ENCODE data around the gene SIGMAR1.

SIGMAR1 gene

DNA sequence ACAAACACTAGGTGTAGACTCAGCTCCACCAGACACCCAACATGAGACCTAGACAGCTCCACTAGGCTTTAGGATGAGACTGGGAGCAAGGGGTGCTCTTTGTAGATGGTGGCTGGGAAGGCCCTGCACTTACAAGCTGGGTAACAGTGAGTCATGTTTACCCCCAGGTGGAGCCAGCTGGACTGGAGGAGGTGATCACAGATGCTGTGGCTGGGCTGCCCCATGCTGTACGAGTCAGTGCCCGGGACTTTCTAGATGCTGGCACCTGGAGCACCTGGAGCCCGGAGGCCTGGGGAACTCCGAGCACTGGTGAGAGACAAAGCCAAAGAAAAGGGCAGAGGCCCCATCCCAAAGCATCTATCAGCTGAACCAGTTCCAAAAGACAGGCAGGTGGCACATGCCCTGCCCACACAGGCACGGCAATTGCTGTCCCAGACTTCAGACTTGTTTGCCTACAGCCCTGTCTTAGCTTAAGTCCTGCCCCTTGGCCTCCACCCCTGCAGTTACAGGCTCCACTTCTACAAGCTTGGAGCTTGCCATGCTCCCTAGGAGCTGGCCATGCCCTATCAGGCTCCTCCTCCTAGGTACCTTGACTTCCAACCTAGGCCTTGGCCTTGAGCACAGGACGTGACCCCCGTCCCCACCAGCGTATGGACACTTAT lies 22.1 kb upstream of the SIGMAR1 start:
- no peak for TF ChIP-seq CTCF (IDR thresholded peaks at IDR 0.05; ENCODE audit: low read depth, low read length)
- no peak for TF ChIP-seq MAX (IDR thresholded peaks at IDR 0.05; ENCODE audit: low read depth, low read length)
- TF ChIP-seq MYC (IDR thresholded peaks at IDR 0.05; ENCODE audit: low read depth, low read length), result no peak
- no peak for TF ChIP-seq POLR2A (IDR thresholded peaks at IDR 0.05; ENCODE audit: extremely low read depth, insufficient read length)
- peak; percentile 40 for DNase-seq (ENCODE audit: low read depth)
- H3K4me3 ChIP-seq (ENCODE audit: low read depth, low read length), result no peak overlapping the region

DNA sequence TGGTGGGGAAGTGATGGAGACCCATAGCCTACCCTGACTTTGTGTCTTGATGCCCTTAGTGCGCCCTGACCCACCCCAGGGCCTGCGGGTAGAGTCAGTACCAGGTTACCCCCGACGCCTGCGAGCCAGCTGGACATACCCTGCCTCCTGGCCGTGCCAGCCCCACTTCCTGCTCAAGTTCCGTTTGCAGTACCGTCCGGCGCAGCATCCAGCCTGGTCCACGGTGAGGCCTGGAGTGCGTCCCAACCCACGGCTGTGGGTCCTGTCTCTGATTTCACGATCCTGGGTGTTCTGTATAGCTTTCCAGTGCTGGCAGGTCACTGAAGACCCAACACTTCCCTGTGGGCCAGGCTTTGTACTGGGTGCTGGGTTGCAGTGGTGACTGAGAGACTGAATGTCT lies 20.9 kb upstream of the SIGMAR1 start:
- TF ChIP-seq POLR2A (IDR thresholded peaks at IDR 0.05; ENCODE audit: extremely low read depth, insufficient read length), result no peak
- no peak for TF ChIP-seq CTCF (IDR thresholded peaks at IDR 0.05; ENCODE audit: low read depth, low read length)
- TF ChIP-seq MYC (IDR thresholded peaks at IDR 0.05; ENCODE audit: low read depth, low read length), result no peak
- no peak for TF ChIP-seq MAX (IDR thresholded peaks at IDR 0.05; ENCODE audit: low read depth, low read length)
- H3K4me3 ChIP-seq (ENCODE audit: low read depth, low read length), result no peak overlapping the region
- DNase-seq (ENCODE audit: low read depth), result no peak

GRCh38 chr9:34656992-34657391 lies 19.4 kb upstream of the SIGMAR1 start:
- H3K4me3 ChIP-seq (ENCODE audit: low read depth, low read length), result no peak overlapping the region
- TF ChIP-seq CTCF (IDR thresholded peaks at IDR 0.05; ENCODE audit: low read depth, low read length) (no peak), POLR2A (IDR thresholded peaks at IDR 0.05; ENCODE audit: extremely low read depth, insufficient read length) (no peak), MYC (IDR thresholded peaks at IDR 0.05; ENCODE audit: low read depth, low read length) (no peak)
- DNase-seq (ENCODE audit: low read depth), result no peak

- no peak overlapping the region for H3K4me3 ChIP-seq (ENCODE audit: low read depth, low read length)
- TF ChIP-seq CTCF (IDR thresholded peaks at IDR 0.05; ENCODE audit: low read depth, low read length), result no peak
- TF ChIP-seq MYC (IDR thresholded peaks at IDR 0.05; ENCODE audit: low read depth, low read length), result no peak
- TF ChIP-seq MAX (IDR thresholded peaks at IDR 0.05; ENCODE audit: low read depth, low read length), result no peak
- no peak for TF ChIP-seq POLR2A (IDR thresholded peaks at IDR 0.05; ENCODE audit: extremely low read depth, insufficient read length)
Observed at GRCh38 chr9:34655394-34655793, 17.8 kb upstream of the SIGMAR1 start.

GRCh38 chr9:34654323-34655051 lies 16.9 kb upstream of the SIGMAR1 start:
- TF ChIP-seq CTCF (IDR thresholded peaks at IDR 0.05; ENCODE audit: low read depth, low read length), result no peak
- TF ChIP-seq MYC (IDR thresholded peaks at IDR 0.05; ENCODE audit: low read depth, low read length), result no peak
- TF ChIP-seq POLR2A (IDR thresholded peaks at IDR 0.05; ENCODE audit: extremely low read depth, insufficient read length), result no peak
- TF ChIP-seq MAX (IDR thresholded peaks at IDR 0.05; ENCODE audit: low read depth, low read length), result no peak
- no peak for DNase-seq (ENCODE audit: low read depth)
- no peak overlapping the region for H3K4me3 ChIP-seq (ENCODE audit: low read depth, low read length)

More at GRCh38 chr9:34655394-34655793, 17.8 kb upstream of the SIGMAR1 start:
- no peak for DNase-seq (ENCODE audit: low read depth)
